ENCODE data around the gene KCTD17. TPM values are rescaled to one million over a fixed set of nuclear protein-coding genes. Genes with fewer than 3 reads are reported as not detected.
A peak's percentile ranks its signal among the peaks of the same experiment; 100 is the strongest.

KCTD17 gene
- total and polyA plus RNA-seq, 2 of the 13 experiments (the other 11 are each of a cell fraction or from before 2014, with no cell fraction given), result 5.3 to 11.7 TPM

GRCh38 chr22:37033605-37034430, 17.7 kb upstream of the KCTD17 start (continued):
- TF ChIP-seq, protein P1, sequence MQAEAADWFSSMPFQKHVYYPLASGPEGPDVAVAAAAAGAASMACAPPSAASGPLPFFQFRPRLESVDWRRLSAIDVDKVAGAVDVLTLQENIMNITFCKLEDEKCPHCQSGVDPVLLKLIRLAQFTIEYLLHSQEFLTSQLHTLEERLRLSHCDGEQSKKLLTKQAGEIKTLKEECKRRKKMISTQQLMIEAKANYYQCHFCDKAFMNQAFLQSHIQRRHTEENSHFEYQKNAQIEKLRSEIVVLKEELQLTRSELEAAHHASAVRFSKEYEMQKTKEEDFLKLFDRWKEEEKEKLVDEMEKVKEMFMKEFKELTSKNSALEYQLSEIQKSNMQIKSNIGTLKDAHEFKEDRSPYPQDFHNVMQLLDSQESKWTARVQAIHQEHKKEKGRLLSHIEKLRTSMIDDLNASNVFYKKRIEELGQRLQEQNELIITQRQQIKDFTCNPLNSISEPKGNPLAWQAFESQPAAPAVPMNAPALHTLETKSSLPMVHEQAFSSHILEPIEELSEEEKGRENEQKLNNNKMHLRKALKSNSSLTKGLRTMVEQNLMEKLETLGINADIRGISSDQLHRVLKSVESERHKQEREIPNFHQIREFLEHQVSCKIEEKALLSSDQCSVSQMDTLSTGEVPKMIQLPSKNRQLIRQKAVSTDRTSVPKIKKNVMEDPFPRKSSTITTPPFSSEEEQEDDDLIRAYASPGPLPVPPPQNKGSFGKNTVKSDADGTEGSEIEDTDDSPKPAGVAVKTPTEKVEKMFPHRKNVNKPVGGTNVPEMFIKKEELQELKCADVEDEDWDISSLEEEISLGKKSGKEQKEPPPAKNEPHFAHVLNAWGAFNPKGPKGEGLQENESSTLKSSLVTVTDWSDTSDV (CRISPR knock-in tag; IDR thresholded peaks at IDR 0.05), result no peak
- TF ChIP-seq HDAC2 (CRISPR knock-in tag; IDR thresholded peaks at IDR 0.05) (peak; percentile 90), YEATS4 (CRISPR knock-in tag; IDR thresholded peaks at IDR 0.05; ENCODE audit: borderline replicate concordance) (peak; percentile 76; the same call in 1 of the 2 replicates), ZNF280D (CRISPR knock-in tag; IDR thresholded peaks at IDR 0.05) (peak; percentile 38; the same call in 1 of the 2 replicates), RXRB (CRISPR knock-in tag; IDR thresholded peaks at IDR 0.05; ENCODE audit: borderline replicate concordance) (peak; percentile 82), MED13 (CRISPR knock-in tag; IDR thresholded peaks at IDR 0.05) (peak; percentile 77; the same call in 1 of the 2 replicates), RXRA (CRISPR knock-in tag; IDR thresholded peaks at IDR 0.05) (peak; percentile 74; the same call in 1 of the 2 replicates), ZNF772 (CRISPR knock-in tag; IDR thresholded peaks at IDR 0.05) (peak; percentile 69; the same call in 1 of the 2 replicates), RFX5 (IDR thresholded peaks at IDR 0.05; ENCODE audit: low read depth, low read length) (no peak), ZSCAN22 (CRISPR knock-in tag; IDR thresholded peaks at IDR 0.05) (no peak), EHMT2 (IDR thresholded peaks at IDR 0.05; ENCODE audit: borderline replicate concordance, low read depth, low read length) (no peak), KLF11 (CRISPR knock-in tag; IDR thresholded peaks at IDR 0.05) (no peak), ZNF333 (CRISPR knock-in tag; IDR thresholded peaks at IDR 0.05; ENCODE audit: borderline replicate concordance) (peak; percentile 66; the same call in 1 of the 2 replicates), ZNF331 (CRISPR knock-in tag; IDR thresholded peaks at IDR 0.05) (peak; percentile 54; the same call in 1 of the 2 replicates), MZF1 (CRISPR knock-in tag; IDR thresholded peaks at IDR 0.05; ENCODE audit: borderline replicate concordance) (peak; percentile 21; the same call in 1 of the 2 replicates), TEAD3 (CRISPR knock-in tag; optimal IDR thresholded peaks at IDR 0.05; ENCODE audit: borderline replicate concordance) (peak; percentile 68), XBP1 (CRISPR knock-in tag; IDR thresholded peaks at IDR 0.05) (0 out of 2 replicates have a peak, but pooled peaks have one; percentile 42), MTA1 (CRISPR knock-in tag; IDR thresholded peaks at IDR 0.05; ENCODE audit: borderline replicate concordance) (peak; percentile 85; the same call in 1 of the 2 replicates), ELK4 (CRISPR knock-in tag; IDR thresholded peaks at IDR 0.05; ENCODE audit: borderline replicate concordance) (no peak), RCOR2 (CRISPR knock-in tag; IDR thresholded peaks at IDR 0.05) (peak; percentile 69; the same call in 1 of the 2 replicates)
- TF ChIP-seq, protein P2, sequence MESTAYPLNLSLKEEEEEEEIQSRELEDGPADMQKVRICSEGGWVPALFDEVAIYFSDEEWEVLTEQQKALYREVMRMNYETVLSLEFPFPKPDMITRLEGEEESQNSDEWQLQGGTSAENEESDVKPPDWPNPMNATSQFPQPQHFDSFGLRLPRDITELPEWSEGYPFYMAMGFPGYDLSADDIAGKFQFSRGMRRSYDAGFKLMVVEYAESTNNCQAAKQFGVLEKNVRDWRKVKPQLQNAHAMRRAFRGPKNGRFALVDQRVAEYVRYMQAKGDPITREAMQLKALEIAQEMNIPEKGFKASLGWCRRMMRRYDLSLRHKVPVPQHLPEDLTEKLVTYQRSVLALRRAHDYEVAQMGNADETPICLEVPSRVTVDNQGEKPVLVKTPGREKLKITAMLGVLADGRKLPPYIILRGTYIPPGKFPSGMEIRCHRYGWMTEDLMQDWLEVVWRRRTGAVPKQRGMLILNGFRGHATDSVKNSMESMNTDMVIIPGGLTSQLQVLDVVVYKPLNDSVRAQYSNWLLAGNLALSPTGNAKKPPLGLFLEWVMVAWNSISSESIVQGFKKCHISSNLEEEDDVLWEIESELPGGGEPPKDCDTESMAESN (CRISPR knock-in tag; conservative IDR thresholded peaks at IDR 0.05), result peak; percentile 64; the same call in 1 of the 2 replicates
